Measurements from ENCODE around the gene POTEC. TPM values are rescaled to one million over a fixed set of nuclear protein-coding genes. Genes with fewer than 3 reads are reported as not detected.
"Not testable (repeated sequence)": the region's sequence is repeated elsewhere in the genome, so short reads cannot be mapped to it uniquely, and the experiment has no call there.

POTEC gene
- total and polyA plus RNA-seq, 3 experiments from 2014 or later, result not detected

- H3K9me3 ChIP-seq (ENCODE audit: low read length); H3K4me1 Mint-ChIP-seq; H3K27ac Mint-ChIP-seq; POLR2A ChIA-PET; H3K27ac ChIP-seq (ENCODE audit: low read depth, low read length); H3K36me3 Mint-ChIP-seq; H3K4me3 ChIP-seq (ENCODE audit: low read length); CTCF ChIA-PET; H3K4me1 ChIP-seq (ENCODE audit: insufficient read depth, low read length); H3K27me3 ChIP-seq (ENCODE audit: insufficient read depth, low read length, poor library complexity, severe bottlenecking); H3K27me3 Mint-ChIP-seq; H3K9me3 Mint-ChIP-seq; H3K36me3 ChIP-seq (ENCODE audit: insufficient read depth, low read length); H3K4me3 Mint-ChIP-seq; DNase-seq: not testable (repeated sequence)
These were observed 56.3 kb downstream of the POTEC start for GRCh38 chr18:14486926-14487580.

DNA sequence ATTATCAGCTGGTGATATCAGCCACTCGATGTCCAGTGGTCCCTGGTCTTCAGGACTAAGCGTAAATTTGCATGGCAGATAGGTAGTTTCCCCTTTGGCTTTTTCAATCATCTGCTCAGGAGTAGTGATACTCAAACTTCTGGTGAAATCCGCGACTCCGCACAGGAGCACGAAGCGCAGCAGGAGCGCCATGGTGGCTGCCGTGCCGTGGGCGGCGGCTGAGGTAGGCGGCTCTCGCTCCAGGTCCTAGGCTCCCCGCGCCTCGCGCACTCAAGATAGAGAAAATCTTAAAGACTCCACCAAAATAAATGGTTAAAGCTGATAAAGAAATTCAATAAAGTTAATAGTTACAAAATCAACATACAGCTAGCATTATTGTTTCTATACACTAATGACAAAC lies 64.3 kb downstream of the POTEC start:
- H3K9me3 Mint-ChIP-seq; H3K27me3 ChIP-seq (ENCODE audit: insufficient read depth, low read length, poor library complexity, severe bottlenecking); H3K36me3 Mint-ChIP-seq; POLR2A ChIA-PET; H3K4me1 ChIP-seq (ENCODE audit: insufficient read depth, low read length); H3K27ac ChIP-seq (ENCODE audit: low read depth, low read length); DNase-seq; H3K9me3 ChIP-seq (ENCODE audit: low read length); H3K4me3 Mint-ChIP-seq; H3K4me3 ChIP-seq (ENCODE audit: low read length); CTCF ChIA-PET; H3K27me3 Mint-ChIP-seq; H3K4me1 Mint-ChIP-seq; H3K36me3 ChIP-seq (ENCODE audit: insufficient read depth, low read length): not testable (repeated sequence)
- H3K27ac Mint-ChIP-seq, result peak overlapping the region in 1 of 8 donors; percentile 8

- H3K36me3 Mint-ChIP-seq, H3K9me3 Mint-ChIP-seq: not testable (repeated sequence)
These were observed 67.9 kb downstream of the POTEC start for GRCh38 chr18:14475520-14475919.

DNA sequence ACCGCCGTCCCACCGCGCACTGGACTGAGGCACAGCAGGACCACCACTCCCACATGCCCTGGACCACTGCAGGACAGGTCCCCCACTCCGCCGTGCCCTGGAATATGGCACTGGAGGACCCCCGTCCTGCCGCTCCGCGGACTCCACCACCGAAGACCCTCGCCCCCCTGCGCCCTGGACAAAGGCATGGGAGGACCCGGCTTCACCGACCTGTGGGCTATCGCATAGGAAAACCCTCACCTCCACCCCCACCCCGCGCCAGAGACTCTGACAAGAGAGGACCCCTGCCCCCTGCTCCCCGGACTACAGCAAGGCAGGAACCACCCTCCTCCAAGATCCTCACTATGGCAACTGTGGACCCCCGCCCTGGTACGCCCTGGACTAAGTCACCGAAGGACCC lies 68.6 kb downstream of the POTEC start:
- H3K4me3 Mint-ChIP-seq; CTCF ChIA-PET; H3K27ac Mint-ChIP-seq; DNase-seq; POLR2A ChIA-PET; H3K27ac ChIP-seq (ENCODE audit: low read depth, low read length); H3K4me1 ChIP-seq (ENCODE audit: insufficient read depth, low read length); H3K9me3 Mint-ChIP-seq; H3K27me3 ChIP-seq (ENCODE audit: insufficient read depth, low read length, poor library complexity, severe bottlenecking); H3K27me3 Mint-ChIP-seq; H3K36me3 Mint-ChIP-seq; H3K9me3 ChIP-seq (ENCODE audit: low read length); H3K4me1 Mint-ChIP-seq; H3K4me3 ChIP-seq (ENCODE audit: low read length); H3K36me3 ChIP-seq (ENCODE audit: insufficient read depth, low read length): not testable (repeated sequence)

More at GRCh38 chr18:14475520-14475919, 67.9 kb downstream of the POTEC start:
- H3K9me3 ChIP-seq (ENCODE audit: low read length); POLR2A ChIA-PET; H3K4me3 ChIP-seq (ENCODE audit: low read length); H3K4me1 Mint-ChIP-seq; H3K27ac ChIP-seq (ENCODE audit: low read depth, low read length); H3K27me3 Mint-ChIP-seq; H3K4me1 ChIP-seq (ENCODE audit: insufficient read depth, low read length); H3K36me3 ChIP-seq (ENCODE audit: insufficient read depth, low read length); H3K4me3 Mint-ChIP-seq; CTCF ChIA-PET; H3K27me3 ChIP-seq (ENCODE audit: insufficient read depth, low read length, poor library complexity, severe bottlenecking); H3K27ac Mint-ChIP-seq; DNase-seq: not testable (repeated sequence)

DNA sequence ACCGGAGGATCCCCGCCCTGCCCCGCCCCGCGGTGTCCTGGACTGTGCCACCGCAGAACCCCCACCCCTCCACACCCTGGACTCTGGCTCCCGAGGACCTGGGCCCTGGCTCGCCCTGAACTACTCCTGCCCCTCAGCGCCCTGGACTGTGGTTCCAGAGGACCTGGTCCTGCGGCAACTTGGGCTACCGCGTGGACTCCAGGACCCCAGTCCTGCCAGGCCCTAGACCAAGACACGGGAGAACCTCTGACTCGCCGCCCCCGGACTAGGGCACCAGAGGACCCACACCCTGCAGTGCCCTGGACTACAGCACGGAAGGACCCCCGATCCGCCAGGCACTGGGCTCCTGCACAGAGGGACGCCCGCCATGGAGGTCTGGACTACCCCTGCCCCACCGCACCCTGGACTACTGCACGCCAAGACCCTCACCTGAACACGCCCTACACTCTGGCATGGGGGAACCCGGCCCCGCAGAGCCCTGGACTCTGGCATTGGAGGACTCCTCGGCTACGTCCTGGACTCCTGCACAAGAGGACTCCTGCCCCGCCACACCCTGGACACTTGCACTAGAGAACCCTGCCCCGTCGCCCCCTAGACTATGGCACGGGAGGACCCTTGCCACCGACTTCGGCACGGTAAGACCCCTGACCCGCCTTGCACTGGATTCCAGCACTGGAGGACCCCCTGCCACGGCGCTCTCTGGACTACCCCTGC lies 69.2 kb downstream of the POTEC start:
- H3K4me1 ChIP-seq (ENCODE audit: insufficient read depth, low read length); H3K4me1 Mint-ChIP-seq; H3K27me3 ChIP-seq (ENCODE audit: insufficient read depth, low read length, poor library complexity, severe bottlenecking); H3K9me3 ChIP-seq (ENCODE audit: low read length); CTCF ChIA-PET; H3K36me3 ChIP-seq (ENCODE audit: insufficient read depth, low read length); H3K36me3 Mint-ChIP-seq; H3K4me3 Mint-ChIP-seq; H3K9me3 Mint-ChIP-seq; DNase-seq; H3K4me3 ChIP-seq (ENCODE audit: low read length); H3K27me3 Mint-ChIP-seq; POLR2A ChIA-PET; H3K27ac ChIP-seq (ENCODE audit: low read depth, low read length): not testable (repeated sequence)
- H3K27ac Mint-ChIP-seq, result peak overlapping the region in 1 of 8 donors; percentile 78

DNA sequence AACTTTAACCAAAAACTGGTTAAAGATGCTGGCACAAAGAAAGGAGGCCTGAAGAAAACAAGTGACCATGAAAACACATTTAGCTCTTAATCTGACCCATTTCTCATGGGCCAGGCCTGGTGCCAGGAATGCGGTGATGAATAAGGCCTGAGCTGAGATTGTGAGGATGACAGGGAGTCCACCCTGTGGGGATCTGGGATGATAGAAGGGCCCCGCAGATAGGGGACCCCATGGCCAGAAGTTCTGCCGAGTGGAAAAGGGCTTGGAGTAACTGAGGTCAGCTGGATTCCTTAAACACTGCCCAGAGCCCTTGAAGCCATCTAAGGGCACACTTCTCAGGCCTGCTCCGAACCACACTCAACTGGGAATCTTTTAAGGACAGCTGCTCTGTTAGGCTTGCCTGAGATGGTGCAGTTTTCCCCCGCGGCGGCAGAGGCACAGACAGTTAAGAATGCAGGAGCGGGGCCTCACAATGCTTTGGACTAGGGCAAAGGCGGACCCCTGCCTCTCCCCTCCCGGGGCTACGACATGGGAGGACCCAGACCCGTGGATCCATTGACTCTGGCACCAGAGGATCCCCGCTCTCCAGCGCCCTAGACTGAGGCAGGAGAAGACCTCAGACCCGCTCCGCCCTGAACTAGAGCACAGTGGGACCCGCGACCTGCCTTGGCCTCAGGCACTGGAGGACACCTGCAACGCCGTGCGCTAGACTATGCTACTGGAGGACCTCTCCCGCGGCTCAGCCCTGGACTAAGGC lies 70.0 kb downstream of the POTEC start:
- H3K27ac Mint-ChIP-seq; H3K27me3 Mint-ChIP-seq; H3K4me3 Mint-ChIP-seq; H3K4me1 ChIP-seq (ENCODE audit: insufficient read depth, low read length); H3K36me3 Mint-ChIP-seq; H3K9me3 Mint-ChIP-seq; H3K27me3 ChIP-seq (ENCODE audit: insufficient read depth, low read length, poor library complexity, severe bottlenecking); H3K36me3 ChIP-seq (ENCODE audit: insufficient read depth, low read length); H3K4me1 Mint-ChIP-seq; POLR2A ChIA-PET; CTCF ChIA-PET; H3K27ac ChIP-seq (ENCODE audit: low read depth, low read length); H3K4me3 ChIP-seq (ENCODE audit: low read length); DNase-seq; H3K9me3 ChIP-seq (ENCODE audit: low read length): not testable (repeated sequence)

DNA sequence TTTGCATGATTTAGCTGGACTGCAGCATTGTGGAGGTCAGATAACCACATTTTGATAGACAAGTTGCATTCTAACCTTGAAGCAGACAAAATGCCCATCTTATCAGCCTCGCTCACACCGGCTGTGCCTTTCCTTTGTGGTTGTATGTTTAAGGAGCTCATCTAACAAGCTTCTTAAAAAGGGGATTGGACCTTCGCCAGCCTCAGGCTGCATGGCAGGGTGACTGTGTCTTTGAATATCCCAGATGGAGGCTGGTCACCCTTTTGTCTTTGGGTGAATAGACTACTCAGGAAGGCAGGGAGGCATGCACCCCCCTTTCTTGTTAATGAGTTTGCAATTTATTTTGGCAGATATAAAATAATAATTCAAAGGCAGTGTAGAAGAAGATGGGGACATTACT lies 72.1 kb downstream of the POTEC start:
- H3K4me1 ChIP-seq (ENCODE audit: insufficient read depth, low read length); H3K36me3 ChIP-seq (ENCODE audit: insufficient read depth, low read length); DNase-seq; H3K27me3 Mint-ChIP-seq; H3K36me3 Mint-ChIP-seq; H3K4me3 ChIP-seq (ENCODE audit: low read length); H3K27ac Mint-ChIP-seq; H3K9me3 ChIP-seq (ENCODE audit: low read length); H3K4me1 Mint-ChIP-seq; H3K27ac ChIP-seq (ENCODE audit: low read depth, low read length); CTCF ChIA-PET; H3K9me3 Mint-ChIP-seq; H3K4me3 Mint-ChIP-seq; POLR2A ChIA-PET; H3K27me3 ChIP-seq (ENCODE audit: insufficient read depth, low read length, poor library complexity, severe bottlenecking): not testable (repeated sequence)

GRCh38 chr18:14470446-14470845 lies 73.0 kb downstream of the POTEC start:
- H3K9me3 Mint-ChIP-seq, H3K36me3 Mint-ChIP-seq, POLR2A ChIA-PET: not testable (repeated sequence)

More at GRCh38 chr18:14470446-14470845, 73.0 kb downstream of the POTEC start:
- DNase-seq; H3K36me3 ChIP-seq (ENCODE audit: insufficient read depth, low read length); H3K27ac Mint-ChIP-seq; CTCF ChIA-PET; H3K9me3 ChIP-seq (ENCODE audit: low read length); H3K27ac ChIP-seq (ENCODE audit: low read depth, low read length); H3K4me1 ChIP-seq (ENCODE audit: insufficient read depth, low read length); H3K4me3 Mint-ChIP-seq; H3K27me3 ChIP-seq (ENCODE audit: insufficient read depth, low read length, poor library complexity, severe bottlenecking); H3K4me3 ChIP-seq (ENCODE audit: low read length); H3K27me3 Mint-ChIP-seq; H3K4me1 Mint-ChIP-seq: not testable (repeated sequence)
